ENCODE results near the gene MICAL2.

The MICAL2 gene

GRCh38 chr11:12286606-12287005 lies 176.2 kb downstream of the MICAL2 start:
- no peak for DNase-seq (ENCODE audit: low read depth, low spot score)

GRCh38 chr11:12287009-12287373 lies 176.6 kb downstream of the MICAL2 start:
- DNase-seq (ENCODE audit: low read depth, low spot score), result peak; percentile 97

DNA sequence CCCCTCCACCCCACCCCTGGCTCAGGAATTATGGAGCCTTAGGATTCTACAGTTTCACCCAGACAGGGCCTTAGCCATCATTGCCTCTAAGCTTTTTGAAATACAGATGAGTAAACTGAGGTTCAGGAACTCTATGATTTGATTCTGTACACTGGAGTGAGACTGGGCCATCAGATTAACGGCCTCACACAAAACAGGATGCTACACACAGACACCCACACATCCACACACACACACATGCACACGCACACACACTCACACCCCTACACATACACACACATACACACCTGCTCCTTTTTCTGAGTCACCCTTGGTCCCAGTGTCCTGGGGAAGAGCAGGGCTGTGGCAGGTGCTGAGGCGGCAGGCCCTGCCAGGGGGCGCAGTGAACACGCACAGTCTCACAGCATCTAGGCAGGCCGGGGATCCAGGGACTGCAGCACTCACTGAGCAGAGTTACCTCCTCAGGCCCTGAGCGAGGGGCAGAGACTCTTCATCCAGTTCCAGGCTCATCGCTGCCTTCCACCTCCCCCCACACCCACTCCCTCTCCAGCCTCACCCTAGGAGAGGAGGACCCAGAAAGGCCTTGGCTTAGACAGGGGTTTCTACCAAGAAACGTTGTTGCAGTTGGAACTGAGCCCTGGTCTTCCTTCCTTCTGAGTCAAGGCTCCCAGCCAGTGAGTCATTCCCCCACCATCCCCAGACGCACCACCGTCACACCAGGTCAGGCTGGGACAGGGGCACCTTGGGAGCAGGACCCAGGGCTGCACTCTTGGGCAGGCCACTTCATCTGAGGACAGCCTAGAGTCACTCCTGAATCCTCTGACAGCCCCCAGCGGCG lies 177.2 kb downstream of the MICAL2 start:
- peak; percentile 97 for DNase-seq (ENCODE audit: low read depth, low spot score)

- DNase-seq (ENCODE audit: low read depth, low spot score), result peak; percentile 96
Observed at GRCh38 chr11:12288212-12288930, 178.0 kb downstream of the MICAL2 start.

DNA sequence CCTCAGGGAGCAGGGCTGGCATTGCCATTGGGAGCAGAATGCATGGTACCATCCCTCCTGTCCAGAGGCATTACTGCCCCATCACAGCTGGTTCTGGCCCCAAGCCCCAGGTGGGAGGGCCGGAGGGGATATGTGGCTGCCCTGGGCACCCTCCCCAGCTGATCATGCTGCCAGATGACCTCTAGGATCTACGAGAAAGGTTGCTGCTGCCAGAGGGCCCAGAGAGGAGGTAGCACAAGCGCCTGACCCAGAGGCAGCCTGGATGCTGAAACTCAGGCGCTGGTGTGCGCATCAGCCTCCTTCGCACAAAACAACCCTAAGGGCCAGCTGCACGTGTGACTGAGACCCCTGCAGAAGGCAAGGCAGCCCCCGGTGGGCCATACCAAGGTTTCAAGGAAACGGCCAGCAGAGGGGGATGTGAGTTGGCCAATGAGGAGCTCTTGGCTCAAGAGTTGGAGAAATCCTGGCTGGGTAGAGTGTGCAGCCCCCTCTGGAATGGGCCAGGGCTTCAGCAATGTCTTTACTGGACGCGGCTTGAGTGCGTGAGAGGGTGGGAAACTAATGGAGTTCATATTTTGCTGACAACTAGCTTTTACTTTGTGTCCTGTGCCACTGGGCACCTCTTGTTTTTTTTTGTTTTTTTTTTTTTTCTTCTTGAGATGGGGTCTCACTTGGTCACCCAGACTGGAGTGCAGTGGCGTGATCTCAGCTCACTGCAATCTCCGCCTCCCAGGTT lies 178.7 kb downstream of the MICAL2 start:
- DNase-seq (ENCODE audit: low read depth, low spot score), result no peak

DNA sequence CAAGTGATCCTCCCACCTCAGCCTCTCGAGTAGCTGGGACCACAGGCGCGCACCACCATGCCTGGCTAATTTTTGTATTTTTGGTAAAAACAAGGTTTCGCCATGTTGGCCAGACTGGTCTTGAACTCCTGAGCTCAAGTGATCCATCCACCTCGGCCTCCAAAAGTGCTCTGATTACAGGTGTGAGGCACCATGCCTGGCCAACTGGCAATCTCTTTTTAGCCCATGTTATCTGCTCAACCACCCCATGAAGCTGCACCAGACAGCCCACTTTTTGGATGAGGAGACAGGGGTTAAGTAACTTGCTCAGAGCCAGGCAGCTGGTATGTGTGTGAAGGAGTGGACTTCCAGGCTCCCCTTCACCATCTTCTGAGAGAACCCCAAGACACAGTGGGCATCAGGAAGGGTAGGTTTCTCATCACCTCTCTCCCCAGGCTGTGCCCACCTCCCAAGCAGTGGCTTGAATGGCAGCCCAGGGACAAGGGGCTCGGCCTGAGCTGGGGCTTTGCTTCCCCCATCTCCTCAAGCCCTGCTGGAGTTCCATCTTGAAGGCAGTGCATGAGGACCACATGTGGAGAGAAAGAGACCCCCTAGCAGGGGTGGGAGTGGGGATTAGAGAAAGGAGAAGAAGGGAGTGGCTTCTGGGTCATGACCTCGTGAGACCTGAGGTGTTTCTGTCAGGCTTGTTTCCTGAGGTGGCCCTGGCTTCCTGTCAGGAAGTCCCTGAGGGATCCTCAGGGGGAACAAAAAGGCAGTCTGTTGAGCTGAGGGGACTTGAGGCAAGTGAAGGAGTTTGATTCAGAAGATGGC lies 179.5 kb downstream of the MICAL2 start:
- no peak for DNase-seq (ENCODE audit: low read depth, low spot score)

DNA sequence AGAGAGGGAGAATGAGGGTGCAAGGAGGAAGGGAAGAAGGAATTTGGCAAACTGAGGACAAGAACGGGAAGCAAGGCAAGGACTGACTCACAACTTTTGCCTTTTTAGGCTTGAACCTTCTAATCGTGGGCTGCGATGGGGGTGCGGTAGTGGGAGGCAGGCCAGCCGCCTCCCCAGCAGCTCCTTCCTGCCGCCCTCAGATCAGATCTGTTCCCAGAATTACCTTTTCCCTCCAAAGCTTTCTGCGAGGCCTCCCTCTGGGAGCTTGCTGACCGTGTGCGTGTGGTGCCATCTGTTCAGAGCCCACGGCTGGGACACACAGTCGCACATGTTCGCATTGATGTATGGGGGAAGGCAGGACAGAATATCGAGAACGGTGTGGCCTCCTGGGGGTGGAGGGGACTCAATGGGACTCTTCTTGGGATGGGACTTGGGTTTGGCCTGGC lies 180.1 kb downstream of the MICAL2 start:
- no peak for DNase-seq (ENCODE audit: low read depth, low spot score)

GRCh38 chr11:12291313-12291712 lies 180.9 kb downstream of the MICAL2 start:
- DNase-seq (ENCODE audit: low read depth, low spot score), result no peak

GRCh38 chr11:12291766-12292165 lies 181.4 kb downstream of the MICAL2 start:
- no peak for DNase-seq (ENCODE audit: low read depth, low spot score)

- no peak for DNase-seq (ENCODE audit: low read depth, low spot score)
Observed at GRCh38 chr11:12292766-12293165, 182.4 kb downstream of the MICAL2 start.

DNA sequence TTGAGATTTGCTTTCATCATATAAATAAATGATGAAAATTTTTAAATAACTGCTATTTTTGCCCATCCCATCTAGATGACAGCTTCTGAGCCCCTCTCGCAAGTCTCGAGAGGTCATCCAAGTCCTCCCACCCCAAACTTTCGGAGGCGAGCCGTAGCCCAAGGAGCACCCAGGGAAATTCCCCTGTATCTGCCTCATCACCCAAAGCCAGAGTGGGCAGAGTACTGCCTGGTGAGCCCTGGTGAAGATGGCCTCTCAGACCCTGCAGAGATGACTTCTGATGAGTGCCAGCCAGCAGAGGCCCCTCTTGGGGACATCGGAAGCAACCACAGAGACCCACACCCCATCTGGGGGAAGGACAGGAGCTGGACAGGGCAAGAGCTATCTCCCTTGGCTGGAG lies 183.1 kb downstream of the MICAL2 start:
- DNase-seq (ENCODE audit: low read depth, low spot score), result no peak

GRCh38 chr11:12294613-12295012 lies 184.2 kb downstream of the MICAL2 start:
- no peak for DNase-seq (ENCODE audit: low read depth, low spot score)

GRCh38 chr11:12295943-12296342 lies 185.6 kb downstream of the MICAL2 start:
- DNase-seq (ENCODE audit: low read depth, low spot score), result no peak

GRCh38 chr11:12298610-12299009 lies 188.2 kb downstream of the MICAL2 start:
- DNase-seq (ENCODE audit: low read depth, low spot score), result no peak

DNA sequence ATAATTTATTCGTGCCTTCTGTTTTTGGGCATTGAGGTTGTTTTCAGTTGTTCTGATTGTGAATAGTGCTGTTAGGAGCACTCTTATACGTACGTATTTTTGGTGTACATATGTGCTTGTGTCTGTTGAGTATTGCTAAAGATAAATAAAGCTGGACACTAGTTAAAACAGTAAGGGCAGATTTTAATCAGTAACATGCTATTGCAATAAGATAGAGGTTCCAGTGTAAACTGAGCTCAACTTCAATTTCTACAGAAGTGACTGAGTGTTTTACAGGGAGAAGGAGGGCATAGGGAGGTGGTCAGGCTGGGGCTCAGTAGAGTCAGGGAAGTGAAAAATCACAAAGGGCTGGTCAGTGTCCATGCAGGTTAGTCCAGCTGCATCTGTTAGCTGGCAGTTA lies 191.0 kb downstream of the MICAL2 start:
- no peak for DNase-seq (ENCODE audit: low read depth, low spot score)

- no peak for DNase-seq (ENCODE audit: low read depth, low spot score)
Observed at GRCh38 chr11:12303421-12304149, 193.2 kb downstream of the MICAL2 start.

DNA sequence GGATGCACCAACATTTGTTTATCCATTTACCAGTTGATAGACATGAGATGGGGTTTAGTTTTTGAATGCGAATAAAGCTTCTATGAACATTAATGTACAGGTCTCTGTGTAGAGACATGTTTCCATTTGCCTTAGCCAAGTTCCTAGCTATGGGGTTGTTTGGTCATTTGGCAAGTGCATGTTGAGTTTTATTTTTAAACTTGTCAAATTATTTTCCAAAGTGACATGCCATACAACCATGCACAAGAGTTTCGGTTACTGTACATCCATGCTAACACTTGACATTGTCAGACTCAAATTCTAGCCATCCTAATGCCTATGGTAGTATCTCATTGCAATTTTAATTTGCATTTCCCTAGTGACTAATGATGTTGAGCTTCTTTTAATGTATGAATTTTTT lies 196.4 kb downstream of the MICAL2 start:
- no peak for DNase-seq (ENCODE audit: low read depth, low spot score)

- DNase-seq (ENCODE audit: low read depth, low spot score), result no peak
Observed at GRCh38 chr11:12312132-12312531, 201.7 kb downstream of the MICAL2 start.
